ENCODE data around the gene UST. TPM values are rescaled to one million over a fixed set of nuclear protein-coding genes. Genes with fewer than 3 reads are reported as not detected.

UST gene
- total RNA-seq, 2 experiments from 2014 or later = 0.29 to 0.50 TPM

GRCh38 chr6:149013586-149014344 lies 266.9 kb downstream of the UST start:
- H3K4me1 Mint-ChIP-seq = no peaks in the 10 kb centered on the region
- H3K36me3 Mint-ChIP-seq (ENCODE audit: low read depth) = no peaks in the 10 kb centered on the region
- DNase-seq = no peak
- POLR2A ChIA-PET = no interaction called here
- CTCF ChIA-PET = interaction anchor here (0.7 to 0.8 kb wide), 2 partner anchors 9 to 121 kb away, joined by 3 read pairs; no protein-coding TSS in a partner anchor
- peaks cover 3% of the 10 kb centered on the region for H3K27me3 Mint-ChIP-seq
- H3K9me3 Mint-ChIP-seq = no peaks in the 10 kb centered on the region
- H3K27ac Mint-ChIP-seq = peak overlapping the region; percentile 10
- H3K4me3 Mint-ChIP-seq = no peak overlapping the region

DNA sequence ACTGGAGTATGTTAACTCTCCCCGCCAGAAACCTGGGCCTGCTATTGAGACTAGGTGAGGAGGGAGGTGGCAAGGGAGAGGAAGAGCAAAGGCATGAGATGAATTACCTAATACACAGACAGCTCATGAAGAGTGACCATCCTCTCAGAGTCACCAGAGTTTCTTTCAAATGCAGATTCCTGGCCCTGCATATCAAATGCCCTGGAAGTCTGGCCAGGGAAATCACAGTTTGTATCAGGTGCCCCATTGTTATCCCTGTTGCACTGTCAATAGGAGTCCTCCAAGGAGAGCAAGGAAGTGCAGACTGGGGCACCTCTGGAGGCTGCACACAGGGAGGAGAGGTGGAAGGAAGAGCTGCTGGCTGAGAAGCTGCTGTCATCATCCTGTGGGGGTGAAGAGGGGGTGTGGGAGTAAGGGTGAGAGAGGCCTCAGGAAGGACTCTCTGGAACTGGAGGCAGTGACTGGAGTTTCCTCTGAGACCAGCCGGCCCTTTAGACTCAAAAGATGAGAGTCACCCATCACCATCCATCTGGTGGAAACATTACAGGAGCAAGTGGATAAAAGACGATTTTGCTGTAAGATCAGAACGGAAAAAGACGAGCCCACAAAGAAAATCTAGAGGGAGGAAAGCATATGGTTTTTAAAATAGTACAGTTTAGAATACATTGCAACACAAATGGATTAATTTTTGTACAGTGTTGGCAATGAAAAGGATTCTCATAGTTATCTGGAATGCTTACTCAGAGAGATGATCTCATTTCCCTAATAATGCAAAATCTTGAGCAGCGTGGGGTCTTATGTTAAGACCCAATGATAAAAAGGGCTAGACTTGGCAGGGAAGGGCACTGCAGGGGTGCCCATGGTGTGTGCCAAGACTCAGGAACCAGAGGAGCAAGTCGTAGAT lies 268.1 kb downstream of the UST start:
- ChIA-PET POLR2A (no interaction called here), CTCF (interaction anchor here (1.4 kb wide), 1 partner anchor 14 kb away, joined by 3 read pairs; no protein-coding TSS in a partner anchor)
- Mint-ChIP-seq H3K36me3 (ENCODE audit: low read depth) (no peaks in the 10 kb centered on the region), H3K27ac (no peak overlapping the region), H3K27me3 (no peaks in the 10 kb centered on the region), H3K4me1 (no peaks in the 10 kb centered on the region), H3K9me3 (no peaks in the 10 kb centered on the region), H3K4me3 (no peak overlapping the region)
- DNase-seq = no peak

- H3K27ac Mint-ChIP-seq = no peak overlapping the region
- H3K27me3 Mint-ChIP-seq = no peaks in the 10 kb centered on the region
- no peak for DNase-seq
- no peak overlapping the region for H3K4me3 Mint-ChIP-seq
- CTCF ChIA-PET = interaction anchor here (0.6 to 1.4 kb wide), 2 partner anchors 13 to 580 kb away, joined by 3 to 4 read pairs; no protein-coding TSS in a partner anchor
- H3K9me3 Mint-ChIP-seq = no peaks in the 10 kb centered on the region
- no peaks in the 10 kb centered on the region for H3K4me1 Mint-ChIP-seq
- POLR2A ChIA-PET = no interaction called here
- H3K36me3 Mint-ChIP-seq (ENCODE audit: low read depth) = no peaks in the 10 kb centered on the region
These were observed 269.0 kb downstream of the UST start for GRCh38 chr6:149015535-149016525.

- Mint-ChIP-seq H3K9me3 (no peaks in the 10 kb centered on the region), H3K27ac (no peak overlapping the region), H3K4me3 (no peak overlapping the region), H3K4me1 (no peaks in the 10 kb centered on the region), H3K36me3 (ENCODE audit: low read depth) (no peaks in the 10 kb centered on the region), H3K27me3 (no peaks in the 10 kb centered on the region)
- no peak for DNase-seq
- CTCF ChIA-PET = interaction anchor here (0.6 to 1.0 kb wide), 2 partner anchors 12 to 1040 kb away, joined by 3 read pairs; no protein-coding TSS in a partner anchor
- POLR2A ChIA-PET = no interaction called here
These were observed 269.9 kb downstream of the UST start for GRCh38 chr6:149016716-149017115.

GRCh38 chr6:149020319-149020718 lies 273.5 kb downstream of the UST start:
- Mint-ChIP-seq H3K27me3 (no peaks in the 10 kb centered on the region), H3K27ac (no peak overlapping the region), H3K4me3 (no peak overlapping the region), H3K4me1 (no peaks in the 10 kb centered on the region), H3K36me3 (ENCODE audit: low read depth) (no peaks in the 10 kb centered on the region), H3K9me3 (no peaks in the 10 kb centered on the region)
- POLR2A ChIA-PET = no interaction called here
- CTCF ChIA-PET = no interaction called here
- no peak for DNase-seq

GRCh38 chr6:149024361-149024760 lies 277.5 kb downstream of the UST start:
- H3K27me3 Mint-ChIP-seq = no peaks in the 10 kb centered on the region
- CTCF ChIA-PET = interaction anchor here (0.6 to 2.5 kb wide), 3 partner anchors 67 to 487 kb away, joined by 4 to 15 read pairs (median 5); no protein-coding TSS in a partner anchor
- DNase-seq = no peak

DNA sequence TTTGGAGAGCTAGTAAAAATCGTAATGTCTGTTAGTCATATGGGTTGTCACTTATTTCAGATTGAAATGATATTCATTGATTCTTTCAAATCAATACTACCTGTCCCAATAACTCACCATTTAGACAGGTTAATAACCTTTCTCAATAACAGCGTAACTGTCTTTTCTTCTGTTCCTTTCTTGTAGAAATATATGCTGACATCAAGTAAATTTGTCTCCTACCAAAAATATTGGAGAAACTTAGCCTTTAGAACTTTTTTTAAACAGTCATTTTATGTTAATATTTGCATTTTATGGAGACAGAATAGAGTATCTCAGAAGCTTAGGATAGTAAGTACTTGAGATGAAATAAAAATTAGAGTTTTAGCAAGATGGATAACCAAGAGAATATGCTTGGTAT lies 278.2 kb downstream of the UST start:
- Mint-ChIP-seq H3K36me3 (ENCODE audit: low read depth) (peaks cover 6% of the 10 kb centered on the region), H3K27me3 (no peaks in the 10 kb centered on the region), H3K4me1 (peaks cover 15% of the 10 kb centered on the region), H3K9me3 (peaks cover 6% of the 10 kb centered on the region), H3K4me3 (no peak overlapping the region), H3K27ac (no peak overlapping the region)
- ChIA-PET CTCF (interaction anchor here (0.6 to 2.5 kb wide), 5 partner anchors 11 to 486 kb away, joined by 3 to 15 read pairs (median 4); no protein-coding TSS in a partner anchor), POLR2A (no interaction called here)
- no peak for DNase-seq

More at GRCh38 chr6:149024361-149024760, 277.5 kb downstream of the UST start:
- H3K27ac Mint-ChIP-seq = no peak overlapping the region
- H3K9me3 Mint-ChIP-seq = peaks cover 6% of the 10 kb centered on the region
- H3K36me3 Mint-ChIP-seq (ENCODE audit: low read depth) = peaks cover 6% of the 10 kb centered on the region
- POLR2A ChIA-PET = no interaction called here
- peaks cover 8% of the 10 kb centered on the region for H3K4me1 Mint-ChIP-seq
- H3K4me3 Mint-ChIP-seq = no peak overlapping the region

GRCh38 chr6:149026530-149026942 lies 279.7 kb downstream of the UST start:
- peak; percentile 37 for DNase-seq

GRCh38 chr6:149027484-149027883 lies 280.7 kb downstream of the UST start:
- CTCF ChIA-PET = interaction anchor here (0.5 to 1.8 kb wide), 10 partner anchors 18 to 934 kb away, joined by 3 to 8 read pairs (median 4); no protein-coding TSS in a partner anchor
- H3K9me3 Mint-ChIP-seq = peaks cover 6% of the 10 kb centered on the region
- POLR2A ChIA-PET = no interaction called here
- no peak overlapping the region for H3K27ac Mint-ChIP-seq
- peaks cover 6% of the 10 kb centered on the region for H3K36me3 Mint-ChIP-seq (ENCODE audit: low read depth)
- H3K4me1 Mint-ChIP-seq = peaks cover 39% of the 10 kb centered on the region
- H3K4me3 Mint-ChIP-seq = no peak overlapping the region
- DNase-seq = no peak
- no peaks in the 10 kb centered on the region for H3K27me3 Mint-ChIP-seq

More at GRCh38 chr6:149026530-149026942, 279.7 kb downstream of the UST start:
- Mint-ChIP-seq H3K27ac (no peak overlapping the region), H3K4me1 (peaks cover 30% of the 10 kb centered on the region), H3K4me3 (no peak overlapping the region), H3K9me3 (peaks cover 6% of the 10 kb centered on the region), H3K36me3 (ENCODE audit: low read depth) (peaks cover 6% of the 10 kb centered on the region), H3K27me3 (no peaks in the 10 kb centered on the region)
- POLR2A ChIA-PET = no interaction called here
- CTCF ChIA-PET = interaction anchor here (0.7 to 2.5 kb wide), 7 partner anchors 19 to 501 kb away, joined by 3 to 15 read pairs (median 3); no protein-coding TSS in a partner anchor

DNA sequence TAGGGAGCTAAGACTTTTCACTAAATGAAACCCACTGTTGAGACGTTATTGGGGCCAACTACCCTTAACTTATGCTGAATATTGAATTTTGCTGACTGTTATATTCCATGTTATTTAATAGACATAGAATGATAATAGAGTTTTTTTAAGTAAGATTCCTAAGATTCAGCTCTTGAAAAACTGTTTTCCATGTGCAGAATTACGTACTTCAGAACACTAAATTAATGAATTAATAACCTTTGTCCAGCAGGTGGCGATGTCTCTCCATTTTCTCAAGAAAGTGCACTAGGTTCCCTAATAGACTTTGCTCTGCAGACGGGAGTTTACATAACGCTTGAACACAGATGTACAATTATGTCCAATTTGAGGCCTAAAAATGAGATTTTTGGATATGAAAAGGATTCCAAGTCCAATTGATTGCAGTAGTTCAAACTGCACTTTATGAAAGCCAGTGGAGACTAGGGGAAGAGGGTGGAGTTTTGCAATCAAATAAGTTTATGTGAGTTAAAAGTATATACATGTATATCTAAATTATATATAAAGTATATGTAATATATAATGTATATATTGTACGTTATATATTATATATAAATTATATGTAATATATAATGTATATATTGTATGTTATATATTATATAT lies 282.1 kb downstream of the UST start:
- Mint-ChIP-seq H3K27ac (peak overlapping the region; percentile 75), H3K4me1 (peaks cover 53% of the 10 kb centered on the region), H3K4me3 (no peak overlapping the region), H3K27me3 (no peaks in the 10 kb centered on the region), H3K9me3 (peaks cover 6% of the 10 kb centered on the region), H3K36me3 (ENCODE audit: low read depth) (peaks cover 6% of the 10 kb centered on the region)
- ChIA-PET POLR2A (no interaction called here), CTCF (interaction anchor here (0.6 to 1.6 kb wide), 18 partner anchors 12 to 643 kb away, joined by 3 to 8 read pairs (median 4); no protein-coding TSS in a partner anchor)
- DNase-seq = peak; percentile 89

DNA sequence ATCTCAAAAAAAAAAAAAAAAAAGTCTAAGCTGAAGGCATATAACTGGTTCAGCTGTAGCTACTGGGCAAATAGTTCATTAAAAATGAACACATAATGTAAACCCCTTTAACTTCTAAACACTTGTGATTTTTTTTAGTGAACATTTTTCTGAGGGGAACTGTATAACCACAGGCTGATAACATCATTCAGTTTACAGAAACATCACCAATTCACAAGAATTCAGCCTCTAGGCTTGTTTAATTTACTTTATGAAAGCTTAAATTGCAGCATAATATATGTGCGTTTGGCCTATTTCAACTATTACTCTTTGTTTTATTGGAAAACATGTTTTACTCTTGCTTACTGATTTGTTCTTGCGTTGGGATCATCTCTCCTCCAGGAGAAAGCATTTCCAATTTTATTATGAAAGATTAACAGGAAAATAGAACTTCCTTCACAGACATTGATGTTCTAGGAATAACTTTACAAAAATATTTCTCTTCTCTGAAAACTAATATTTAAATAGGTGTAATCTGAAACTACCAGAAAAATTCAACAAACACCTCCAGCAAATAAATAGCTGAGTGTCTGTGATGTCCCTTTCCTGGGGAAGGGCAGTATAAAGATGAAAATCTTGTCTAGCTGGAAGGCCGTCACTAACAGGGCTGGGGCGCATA lies 284.5 kb downstream of the UST start:
- Mint-ChIP-seq H3K4me1 (peaks cover 65% of the 10 kb centered on the region), H3K36me3 (ENCODE audit: low read depth) (peaks cover 3% of the 10 kb centered on the region), H3K4me3 (peak overlapping the region; percentile 64), H3K9me3 (peaks cover 4% of the 10 kb centered on the region), H3K27ac (peak overlapping the region; percentile 92), H3K27me3 (no peaks in the 10 kb centered on the region)
- no peak for DNase-seq
- POLR2A ChIA-PET = interaction anchor here (1.4 to 1.5 kb wide), 2 partner anchors 47 to 53 kb away, joined by 5 to 7 read pairs; no protein-coding TSS in a partner anchor
- CTCF ChIA-PET = interaction anchor here (0.7 to 4.4 kb wide), 16 partner anchors 11 to 424 kb away, joined by 3 to 29 read pairs (median 4); no protein-coding TSS in a partner anchor
